Parathyroid adenoma (tissue), 2 donors: ENCODE results near the gene MYO18B.

Source experiments
- H2AFZ ChIP-seq: fragments of 300-600 bp; sonication (generic); one replicate; pipeline ENCODE4 v1.7.0; 2017; ENCODE audit warnings: antibody characterized with exemption, mild to moderate bottlenecking
- H3K27ac ChIP-seq: fragments of 300-600 bp; sonication (generic); one replicate; pipeline ENCODE4 v1.7.0; 2017
- H3K27me3 ChIP-seq: fragments of 300-600 bp; sonication (generic); one replicate; pipeline ENCODE4 v1.7.0; 2017; ENCODE audit warnings: low read length; ENCODE audit not compliant: control insufficient read depth, insufficient read depth
- H3K36me3 ChIP-seq: fragments of 300-600 bp; sonication (generic); one replicate; pipeline ENCODE4 v1.7.0; 2017; ENCODE audit warnings: low read length; ENCODE audit not compliant: control insufficient read depth, insufficient read depth
- H3K4me1 ChIP-seq: fragments of 300-600 bp; sonication (generic); one replicate; pipeline ENCODE4 v1.7.0; 2017; ENCODE audit warnings: control low read depth
- H3K4me2 ChIP-seq: fragments of 300-600 bp; sonication (generic); one replicate; pipeline ENCODE4 v1.7.0; 2017; ENCODE audit warnings: low read length
- H3K4me3 ChIP-seq: fragments of 300-600 bp; sonication (generic); one replicate; pipeline ENCODE4 v1.7.0; 2017; ENCODE audit warnings: low read depth, low read length
- H3K79me2 ChIP-seq: fragments of 300-600 bp; sonication (generic); one replicate; pipeline ENCODE4 v1.7.0; 2017; ENCODE audit warnings: control low read depth
- H3K9ac ChIP-seq: fragments of 300-600 bp; sonication (generic); one replicate; pipeline ENCODE4 v1.7.0; 2017; ENCODE audit warnings: mild to moderate bottlenecking
- H3K9me3 ChIP-seq: fragments of 300-600 bp; sonication (generic); one replicate; pipeline ENCODE4 v1.7.0; 2017; ENCODE audit warnings: low read length; ENCODE audit not compliant: control insufficient read depth
- CTCF ChIP-seq: fragments of 300-600 bp; sonication (generic); IDR thresholded peaks from one replicate; pipeline ENCODE4 v1.7.0; 2017; ENCODE audit warnings: antibody characterized with exemption, mild to moderate bottlenecking
- donor health status: primary hyperparathyroidism.

Gene MYO18B

DNA sequence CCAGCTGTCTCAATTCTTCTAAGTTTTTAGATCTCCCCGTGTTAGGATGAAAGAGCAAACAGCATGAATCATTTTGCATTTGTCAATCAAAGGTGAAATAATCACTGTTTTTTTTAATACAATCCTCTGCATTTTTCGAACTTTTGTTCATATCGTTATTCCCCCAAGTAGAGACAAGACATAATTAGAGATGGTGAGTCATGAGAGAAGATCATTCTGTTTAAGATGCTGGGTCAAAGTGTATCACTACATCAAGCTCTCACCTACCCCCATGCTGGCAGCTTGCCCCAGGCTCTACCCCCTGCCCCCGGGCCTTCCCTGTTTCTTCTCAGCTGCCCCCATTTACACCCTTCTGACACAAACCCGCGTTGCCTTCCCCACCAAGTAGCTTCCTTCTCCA, 30.5 kb upstream of the MYO18B start:
- no peaks in the 10 kb centered on the region for H3K36me3 ChIP-seq
- H3K27ac ChIP-seq: no peak overlapping the region
- no peaks in the 10 kb centered on the region for H3K79me2 ChIP-seq

GRCh38 chr22:25712661-25713400, 29.2 kb upstream of the MYO18B start:
- Histone ChIP-seq H3K79me2 (no peaks in the 10 kb centered on the region), H3K4me1 (no peaks in the 10 kb centered on the region), H3K9ac (no peak overlapping the region), H3K27me3 (no peaks in the 10 kb centered on the region), H3K36me3 (no peaks in the 10 kb centered on the region), H3K4me2 (no peak overlapping the region), H3K4me3 (no peak overlapping the region), H3K27ac (no peak overlapping the region), H2AFZ (no peak overlapping the region), H3K9me3 (no peaks in the 10 kb centered on the region)
- TF ChIP-seq CTCF: no peak

More for the DNA sequence above, 30.5 kb upstream of the MYO18B start:
- no peak for TF ChIP-seq CTCF
- Histone ChIP-seq H3K9ac (no peak overlapping the region), H3K9me3 (no peaks in the 10 kb centered on the region), H3K4me3 (no peak overlapping the region), H2AFZ (no peak overlapping the region), H3K27me3 (no peaks in the 10 kb centered on the region), H3K4me1 (no peaks in the 10 kb centered on the region), H3K4me2 (no peak overlapping the region)

- no peaks in the 10 kb centered on the region for H3K9me3 ChIP-seq
- no peaks in the 10 kb centered on the region for H3K79me2 ChIP-seq
- H3K9ac ChIP-seq: no peak overlapping the region
- H3K36me3 ChIP-seq: no peaks in the 10 kb centered on the region
- no peak overlapping the region for H3K4me2 ChIP-seq
- H3K27me3 ChIP-seq: no peaks in the 10 kb centered on the region
- H3K27ac ChIP-seq: no peak overlapping the region
- H3K4me3 ChIP-seq: no peak overlapping the region
- H2AFZ ChIP-seq: no peak overlapping the region
- H3K4me1 ChIP-seq: no peaks in the 10 kb centered on the region
- no peak for TF ChIP-seq CTCF
Measured at GRCh38 chr22:25714070-25714469, 27.9 kb upstream of the MYO18B start.

DNA sequence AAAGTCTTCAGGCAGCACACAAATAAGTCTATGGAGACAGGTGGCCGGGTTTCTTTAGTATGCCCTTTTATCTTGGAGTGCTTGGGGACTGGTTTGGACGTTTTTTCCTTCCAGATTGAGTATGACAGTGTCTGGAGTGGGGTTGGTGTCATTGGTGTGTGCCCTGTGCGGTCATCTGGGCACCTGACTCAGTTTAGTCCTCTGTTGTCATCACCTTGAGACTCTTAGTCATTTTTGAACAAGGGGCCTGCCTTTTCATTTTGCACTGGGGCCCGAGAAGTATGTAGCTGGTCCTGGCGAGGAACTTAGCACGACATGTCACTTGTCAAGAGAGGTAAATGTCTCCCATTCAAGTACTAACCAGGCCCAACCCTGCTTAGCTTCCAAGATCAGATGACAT, 27.2 kb upstream of the MYO18B start:
- Histone ChIP-seq H3K9ac (no peak overlapping the region), H3K27me3 (no peaks in the 10 kb centered on the region), H3K4me1 (no peaks in the 10 kb centered on the region), H3K4me2 (no peak overlapping the region), H3K9me3 (no peaks in the 10 kb centered on the region), H2AFZ (no peak overlapping the region), H3K79me2 (no peaks in the 10 kb centered on the region), H3K36me3 (no peaks in the 10 kb centered on the region), H3K4me3 (no peak overlapping the region), H3K27ac (no peak overlapping the region)
- no peak for TF ChIP-seq CTCF

GRCh38 chr22:25716637-25717036, 25.4 kb upstream of the MYO18B start:
- H3K9ac ChIP-seq: no peak overlapping the region
- no peak overlapping the region for H3K27ac ChIP-seq
- no peak overlapping the region for H2AFZ ChIP-seq
- no peaks in the 10 kb centered on the region for H3K27me3 ChIP-seq
- no peaks in the 10 kb centered on the region for H3K36me3 ChIP-seq
- H3K4me1 ChIP-seq: no peaks in the 10 kb centered on the region
- TF ChIP-seq CTCF: no peak
- no peak overlapping the region for H3K4me3 ChIP-seq
- H3K79me2 ChIP-seq: no peaks in the 10 kb centered on the region
- no peak overlapping the region for H3K4me2 ChIP-seq
- H3K9me3 ChIP-seq: no peaks in the 10 kb centered on the region
